Stimulated activated naive B cell treated with anti-CD40 and anti-IgM and Interleukin-4, amounts not matched to agents 10 μg/mL and 1 μg/mL and 100 μg/mL, for 72 hours (primary cell): ENCODE data around the gene EN2.

ENCODE experiments used
- ATAC-seq, 2 donors: fragments of 150-1000 bp; cut with Tn5 transposase; replicated peaks; 2 replicates each; pipeline ENCODE4 v1.10.0; 2021; ENCODE audit warnings: moderate library complexity in 1 of 2
- DNase-seq: peaks from one replicate; pipeline ENCODE4 v3.0.0; 2021
- H3K27ac Mint-ChIP-seq: one replicate; pipeline ENCODE4 v1.8.0; 2022; ENCODE audit warnings: mild to moderate bottlenecking, mixed read lengths
- H3K27me3 Mint-ChIP-seq, 2 donors: one replicate each; pipeline ENCODE4 v1.8.0; 2022; ENCODE audit warnings: mixed read lengths in 2 of 2
- H3K36me3 Mint-ChIP-seq, 2 donors: one replicate each; pipeline ENCODE4 v1.8.0; 2022; ENCODE audit warnings: mixed read lengths in 2 of 2, mild to moderate bottlenecking in 1 of 2
- H3K4me1 Mint-ChIP-seq, 2 donors: one replicate each; pipeline ENCODE4 v1.8.0; 2022; ENCODE audit warnings: mixed read lengths in 2 of 2, mild to moderate bottlenecking in 1 of 2
- H3K4me3 Mint-ChIP-seq, 2 donors: one replicate each; pipeline ENCODE4 v1.8.0; 2022; ENCODE audit warnings: mild to moderate bottlenecking in 2 of 2, mixed read lengths in 2 of 2, moderate library complexity in 1 of 2
- H3K9me3 Mint-ChIP-seq, 2 donors: one replicate each; pipeline ENCODE4 v1.8.0; 2022; ENCODE audit warnings: mixed read lengths in 2 of 2, mild to moderate bottlenecking in 1 of 2

EN2 gene

GRCh38 chr7:155422151-155422550 lies 35.8 kb upstream of the EN2 start:
- Mint-ChIP-seq H3K9me3 (peaks cover 0 to 2% of the 10 kb centered on the region in 2 donors), H3K27ac (no peak overlapping the region), H3K27me3 (peaks cover 65 to 79% of the 10 kb centered on the region in 2 donors), H3K4me1 (no peaks in the 10 kb centered on the region), H3K36me3 (no peaks in the 10 kb centered on the region), H3K4me3 (no peak overlapping the region)
- DNase-seq (no peak), ATAC-seq (no peak)

- Mint-ChIP-seq H3K27ac (no peak overlapping the region), H3K27me3 (peaks cover 68 to 79% of the 10 kb centered on the region in 2 donors), H3K36me3 (no peaks in the 10 kb centered on the region)
These were observed 35.2 kb upstream of the EN2 start for GRCh38 chr7:155422599-155423336.

GRCh38 chr7:155423337-155424285 lies 34.3 kb upstream of the EN2 start:
- no peak for DNase-seq
- no peak for ATAC-seq
- H3K4me3 Mint-ChIP-seq: no peak overlapping the region
- H3K36me3 Mint-ChIP-seq: no peaks in the 10 kb centered on the region
- peaks cover 73 to 82% of the 10 kb centered on the region in 2 donors for H3K27me3 Mint-ChIP-seq
- H3K4me1 Mint-ChIP-seq: no peaks in the 10 kb centered on the region
- H3K27ac Mint-ChIP-seq: no peak overlapping the region
- H3K9me3 Mint-ChIP-seq: peaks cover 0 to 2% of the 10 kb centered on the region in 2 donors

More at GRCh38 chr7:155422599-155423336, 35.2 kb upstream of the EN2 start:
- DNase-seq (no peak), ATAC-seq (no peak)
- Mint-ChIP-seq H3K4me1 (no peaks in the 10 kb centered on the region), H3K4me3 (no peak overlapping the region), H3K9me3 (peaks cover 0 to 2% of the 10 kb centered on the region in 2 donors)

- DNase-seq (no peak), ATAC-seq (no peak)
- H3K27me3 Mint-ChIP-seq: peaks cover 72 to 76% of the 10 kb centered on the region in 2 donors
- H3K36me3 Mint-ChIP-seq: no peaks in the 10 kb centered on the region
- H3K9me3 Mint-ChIP-seq: peaks cover 0 to 2% of the 10 kb centered on the region in 2 donors
- no peak overlapping the region for H3K27ac Mint-ChIP-seq
- H3K4me1 Mint-ChIP-seq: no peaks in the 10 kb centered on the region
- H3K4me3 Mint-ChIP-seq: no peak overlapping the region
These were observed 33.5 kb upstream of the EN2 start for GRCh38 chr7:155424301-155425010.

- ATAC-seq: no peak
- Mint-ChIP-seq H3K4me3 (no peak overlapping the region), H3K9me3 (peaks cover 0 to 2% of the 10 kb centered on the region in 2 donors), H3K4me1 (no peaks in the 10 kb centered on the region), H3K27me3 (peaks cover 67 to 75% of the 10 kb centered on the region in 2 donors), H3K36me3 (no peaks in the 10 kb centered on the region), H3K27ac (no peak overlapping the region)
- DNase-seq: no peak
These were observed 33.0 kb upstream of the EN2 start for GRCh38 chr7:155425011-155425340.

- Mint-ChIP-seq H3K4me1 (no peaks in the 10 kb centered on the region), H3K4me3 (no peak overlapping the region), H3K27me3 (peaks cover 69 to 75% of the 10 kb centered on the region in 2 donors), H3K36me3 (no peaks in the 10 kb centered on the region), H3K9me3 (no peaks in the 10 kb centered on the region), H3K27ac (no peak overlapping the region)
- ATAC-seq (no peak), DNase-seq (no peak)
These were observed 32.0 kb upstream of the EN2 start for GRCh38 chr7:155425887-155426286.

GRCh38 chr7:155426543-155427410 lies 31.2 kb upstream of the EN2 start:
- Mint-ChIP-seq H3K4me3 (no peak overlapping the region), H3K4me1 (no peaks in the 10 kb centered on the region), H3K36me3 (no peaks in the 10 kb centered on the region), H3K9me3 (no peaks in the 10 kb centered on the region), H3K27ac (no peak overlapping the region), H3K27me3 (peaks cover 72 to 77% of the 10 kb centered on the region in 2 donors)
- ATAC-seq (no peak), DNase-seq (no peak)

- Mint-ChIP-seq H3K36me3 (no peaks in the 10 kb centered on the region), H3K4me1 (no peaks in the 10 kb centered on the region), H3K9me3 (no peaks in the 10 kb centered on the region), H3K27me3 (peaks cover 68 to 73% of the 10 kb centered on the region in 2 donors), H3K4me3 (no peak overlapping the region), H3K27ac (no peak overlapping the region)
- no peak for DNase-seq
- no peak for ATAC-seq
These were observed 30.4 kb upstream of the EN2 start for GRCh38 chr7:155427411-155428038.

- Mint-ChIP-seq H3K9me3 (peaks cover 0 to 1% of the 10 kb centered on the region in 2 donors), H3K27ac (no peak overlapping the region), H3K27me3 (peaks cover 67 to 71% of the 10 kb centered on the region in 2 donors), H3K4me3 (no peak overlapping the region), H3K36me3 (no peaks in the 10 kb centered on the region), H3K4me1 (no peaks in the 10 kb centered on the region)
- no peak for DNase-seq
- ATAC-seq: no peak
These were observed 29.6 kb upstream of the EN2 start for GRCh38 chr7:155428171-155428834.

- Mint-ChIP-seq H3K4me1 (no peaks in the 10 kb centered on the region), H3K27me3 (peaks cover 62 to 65% of the 10 kb centered on the region in 2 donors), H3K27ac (no peak overlapping the region), H3K4me3 (no peak overlapping the region), H3K9me3 (peaks cover 0 to 3% of the 10 kb centered on the region in 2 donors), H3K36me3 (no peaks in the 10 kb centered on the region)
- ATAC-seq (no peak), DNase-seq (no peak)
These were observed 28.3 kb upstream of the EN2 start for GRCh38 chr7:155429651-155430050.

- no peak overlapping the region for H3K4me3 Mint-ChIP-seq
- no peak overlapping the region for H3K27ac Mint-ChIP-seq
- DNase-seq (no peak), ATAC-seq (no peak)
- peaks cover 57 to 64% of the 10 kb centered on the region in 2 donors for H3K27me3 Mint-ChIP-seq
- H3K9me3 Mint-ChIP-seq: peaks cover 0 to 3% of the 10 kb centered on the region in 2 donors
- no peaks in the 10 kb centered on the region for H3K36me3 Mint-ChIP-seq
- H3K4me1 Mint-ChIP-seq: no peaks in the 10 kb centered on the region
These were observed 27.3 kb upstream of the EN2 start for GRCh38 chr7:155430606-155431005.

- H3K36me3 Mint-ChIP-seq: no peaks in the 10 kb centered on the region
These were observed 26.7 kb upstream of the EN2 start for GRCh38 chr7:155431231-155431630.

GRCh38 chr7:155431711-155432110 lies 26.2 kb upstream of the EN2 start:
- Mint-ChIP-seq H3K27me3 (peaks cover 58 to 67% of the 10 kb centered on the region in 2 donors), H3K27ac (no peak overlapping the region), H3K9me3 (peaks cover 0 to 3% of the 10 kb centered on the region in 2 donors)

More at GRCh38 chr7:155431231-155431630, 26.7 kb upstream of the EN2 start:
- Mint-ChIP-seq H3K27ac (no peak overlapping the region), H3K4me3 (no peak overlapping the region), H3K4me1 (no peaks in the 10 kb centered on the region), H3K27me3 (peaks cover 57 to 64% of the 10 kb centered on the region in 2 donors), H3K9me3 (peaks cover 0 to 3% of the 10 kb centered on the region in 2 donors)
- ATAC-seq (no peak), DNase-seq (no peak)

More at GRCh38 chr7:155431711-155432110, 26.2 kb upstream of the EN2 start:
- no peak for ATAC-seq
- Mint-ChIP-seq H3K36me3 (no peaks in the 10 kb centered on the region), H3K4me1 (no peaks in the 10 kb centered on the region), H3K4me3 (no peak overlapping the region)
- DNase-seq: no peak
